Measurements from ENCODE around the gene PKD1L1. TPM values are rescaled to one million over a fixed set of nuclear protein-coding genes. Genes with fewer than 3 reads are reported as not detected.

PKD1L1 gene
- total RNA-seq, 2 donors from 2014 or later, result 0.40 to 1.2 TPM

- H3K9ac ChIP-seq (ENCODE audit: low read depth in 2 of 2, low read length in 2 of 2), result no peak overlapping the region
- TF ChIP-seq CTCF (IDR thresholded peaks at IDR 0.05), result no peak
- peak overlapping the region; percentile 32 for H3K27ac ChIP-seq
- no peaks in the 10 kb centered on the region for H3K36me3 ChIP-seq
- no peak for DNase-seq
- no peaks in the 10 kb centered on the region for H3K27me3 ChIP-seq
- H3K4me1 ChIP-seq, result no peaks in the 10 kb centered on the region
- H3K9me3 ChIP-seq, result no peaks in the 10 kb centered on the region
- H3K4me3 ChIP-seq, result no peak overlapping the region
- intact Hi-C loops (cut with DNase I), result no loop called here
Measured at GRCh38 chr7:47783456-47784223, 164.6 kb downstream of the PKD1L1 start.

- Histone ChIP-seq H3K9me3 (no peaks in the 10 kb centered on the region), H3K4me3 (no peak overlapping the region), H3K9ac (ENCODE audit: low read depth in 2 of 2, low read length in 2 of 2) (no peak overlapping the region), H3K27ac (no peak overlapping the region), H3K4me1 (no peaks in the 10 kb centered on the region), H3K36me3 (no peaks in the 10 kb centered on the region), H3K27me3 (no peaks in the 10 kb centered on the region)
- intact Hi-C loops (cut with DNase I), result no loop called here
- no peak for DNase-seq
- no peak for TF ChIP-seq CTCF (IDR thresholded peaks at IDR 0.05)
Measured at GRCh38 chr7:47782792-47783191, 165.5 kb downstream of the PKD1L1 start.

- Histone ChIP-seq H3K4me1 (no peaks in the 10 kb centered on the region), H3K4me3 (no peak overlapping the region), H3K27ac (no peak overlapping the region), H3K36me3 (no peaks in the 10 kb centered on the region), H3K27me3 (no peaks in the 10 kb centered on the region), H3K9me3 (no peaks in the 10 kb centered on the region), H3K9ac (ENCODE audit: low read depth in 2 of 2, low read length in 2 of 2) (no peak overlapping the region)
- no peak for DNase-seq
- intact Hi-C loops (cut with DNase I), result no loop called here
- TF ChIP-seq CTCF (IDR thresholded peaks at IDR 0.05), result no peak
Measured at GRCh38 chr7:47782022-47782421, 166.2 kb downstream of the PKD1L1 start.

- no peak overlapping the region for H3K9ac ChIP-seq (ENCODE audit: low read depth in 2 of 2, low read length in 2 of 2)
- no peak for DNase-seq
- no peak overlapping the region for H3K4me3 ChIP-seq
- no peaks in the 10 kb centered on the region for H3K36me3 ChIP-seq
- no peak for TF ChIP-seq CTCF (IDR thresholded peaks at IDR 0.05)
- no peak overlapping the region for H3K27ac ChIP-seq
- no peaks in the 10 kb centered on the region for H3K27me3 ChIP-seq
- H3K4me1 ChIP-seq, result no peaks in the 10 kb centered on the region
- no peaks in the 10 kb centered on the region for H3K9me3 ChIP-seq
- intact Hi-C loops (cut with DNase I), result no loop called here
Measured at GRCh38 chr7:47780555-47780954, 167.7 kb downstream of the PKD1L1 start.

- no peaks in the 10 kb centered on the region for H3K9me3 ChIP-seq
- no peak overlapping the region for H3K4me3 ChIP-seq
- no peak overlapping the region for H3K27ac ChIP-seq
- no peak overlapping the region for H3K9ac ChIP-seq (ENCODE audit: low read depth in 2 of 2, low read length in 2 of 2)
- no peaks in the 10 kb centered on the region for H3K36me3 ChIP-seq
- no peak for DNase-seq
- no peaks in the 10 kb centered on the region for H3K27me3 ChIP-seq
- no peak for TF ChIP-seq CTCF (IDR thresholded peaks at IDR 0.05)
- H3K4me1 ChIP-seq, result no peaks in the 10 kb centered on the region
- intact Hi-C loops (cut with DNase I), result no loop called here
Measured at GRCh38 chr7:47779341-47779771, 168.9 kb downstream of the PKD1L1 start.
